ENCODE results near the gene EXOSC10. TPM values are rescaled to one million over a fixed set of nuclear protein-coding genes. Genes with fewer than 3 reads are reported as not detected.
"Not testable (repeated sequence)": the region's sequence is repeated elsewhere in the genome, so short reads cannot be mapped to it uniquely, and the experiment has no call there.

EXOSC10 gene
- total RNA-seq, 1 donor from 2014 or later, result 81.8 TPM

- H3K9me3 Mint-ChIP-seq, result no peaks in the 10 kb centered on the region
- H3K4me1 Mint-ChIP-seq (ENCODE audit: unreplicated experiment), result peaks cover 13% of the 10 kb centered on the region
- TF ChIP-seq CTCF (conservative IDR thresholded peaks at IDR 0.05), result no peak
- no peak for DNase-seq (ENCODE audit: extremely low spot score, unreplicated experiment)
- no peaks in the 10 kb centered on the region for H3K36me3 Mint-ChIP-seq
- H3K4me3 Mint-ChIP-seq, result peak overlapping the region; percentile 93
- H3K27me3 Mint-ChIP-seq, result no peaks in the 10 kb centered on the region
- peak overlapping the region; percentile 95 for H3K27ac Mint-ChIP-seq
Measured at GRCh38 chr1:11098931-11099309, 749 bp downstream of the EXOSC10 start.

- H3K4me1 Mint-ChIP-seq (ENCODE audit: unreplicated experiment); DNase-seq (ENCODE audit: extremely low spot score, unreplicated experiment); H3K4me3 Mint-ChIP-seq; H3K27me3 Mint-ChIP-seq; H3K27ac Mint-ChIP-seq; H3K9me3 Mint-ChIP-seq: not testable (repeated sequence)
- peaks cover 37% of the 10 kb centered on the region for H3K36me3 Mint-ChIP-seq
Measured at GRCh38 chr1:11083784-11084183, 15.9 kb downstream of the EXOSC10 start.

DNA sequence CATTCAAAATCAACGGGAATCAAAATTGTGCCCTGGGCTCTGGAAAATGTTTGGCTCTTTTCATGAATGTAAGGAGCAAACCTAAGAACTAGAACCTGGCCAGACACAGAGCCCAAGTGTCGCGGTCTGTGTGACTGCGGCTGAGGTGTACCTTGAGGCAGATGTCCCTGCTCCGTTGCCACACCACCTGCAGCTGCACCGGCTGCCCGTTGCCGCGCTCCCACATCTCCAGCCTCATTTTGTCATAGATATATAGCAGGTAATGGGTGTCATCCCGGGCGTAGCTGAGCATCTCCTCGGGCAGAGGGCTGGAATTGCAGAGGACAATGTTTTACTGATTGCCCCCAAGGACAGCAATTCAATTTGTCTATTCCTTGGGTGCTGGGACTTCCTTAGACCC is 18.7 kb downstream of the EXOSC10 start:
- no peak overlapping the region for H3K4me3 Mint-ChIP-seq
- H3K4me1 Mint-ChIP-seq (ENCODE audit: unreplicated experiment), result no peaks in the 10 kb centered on the region
- peaks cover 27% of the 10 kb centered on the region for H3K36me3 Mint-ChIP-seq
- peak overlapping the region; percentile 52 for H3K27ac Mint-ChIP-seq
- H3K9me3 Mint-ChIP-seq, result no peaks in the 10 kb centered on the region
- TF ChIP-seq CTCF (conservative IDR thresholded peaks at IDR 0.05), result no peak
- DNase-seq (ENCODE audit: extremely low spot score, unreplicated experiment), result no peak
- H3K27me3 Mint-ChIP-seq, result no peaks in the 10 kb centered on the region

DNA sequence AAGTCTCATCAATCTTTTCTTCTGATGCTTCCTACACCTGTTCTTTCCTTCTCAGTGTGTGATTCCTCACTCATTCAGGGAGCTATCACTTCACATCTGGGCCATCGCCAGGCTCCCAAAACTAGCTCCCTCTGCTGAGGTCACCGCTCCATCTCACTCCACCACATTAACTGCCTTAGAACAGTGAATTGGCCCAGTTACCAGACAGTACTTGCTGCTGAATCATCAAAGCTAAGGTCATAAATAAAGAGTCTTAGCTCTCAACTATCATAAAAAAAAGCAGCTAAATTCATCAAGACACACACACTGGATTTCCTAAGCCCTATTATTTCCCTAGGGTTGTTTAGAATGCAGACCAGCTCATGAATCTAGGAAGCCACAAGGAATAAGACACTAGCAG is 21.0 kb downstream of the EXOSC10 start:
- peaks cover 31% of the 10 kb centered on the region for H3K36me3 Mint-ChIP-seq

DNA sequence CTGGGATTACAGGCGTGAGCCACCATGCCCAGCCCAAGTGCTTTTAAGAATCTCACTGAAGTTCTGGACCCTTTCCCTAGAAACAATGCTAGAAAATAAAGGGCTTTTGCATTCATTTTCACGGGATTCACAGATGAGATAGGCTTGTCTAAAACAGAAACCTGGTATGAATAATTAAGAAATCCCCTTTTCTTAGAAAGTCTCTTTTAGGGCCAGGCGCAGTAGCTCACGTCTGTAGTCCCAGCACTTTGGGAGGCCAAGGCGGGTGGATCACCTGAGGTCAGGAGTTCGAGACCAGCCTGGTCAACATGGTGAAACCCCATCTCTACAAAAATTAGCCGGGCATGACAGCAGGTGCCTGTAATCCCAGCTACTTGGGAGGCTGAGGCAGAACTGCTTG is 26.3 kb downstream of the EXOSC10 start:
- not testable (repeated sequence) for H3K4me3 Mint-ChIP-seq; H3K4me1 Mint-ChIP-seq (ENCODE audit: unreplicated experiment); H3K27ac Mint-ChIP-seq; DNase-seq (ENCODE audit: extremely low spot score, unreplicated experiment); H3K27me3 Mint-ChIP-seq; H3K9me3 Mint-ChIP-seq
- peaks cover 29% of the 10 kb centered on the region for H3K36me3 Mint-ChIP-seq

More for the DNA sequence above, 21.0 kb downstream of the EXOSC10 start:
- no peaks in the 10 kb centered on the region for H3K27me3 Mint-ChIP-seq
- TF ChIP-seq CTCF (conservative IDR thresholded peaks at IDR 0.05), result no peak
- no peak overlapping the region for H3K27ac Mint-ChIP-seq
- H3K9me3 Mint-ChIP-seq, result no peaks in the 10 kb centered on the region
- no peak overlapping the region for H3K4me3 Mint-ChIP-seq
- no peaks in the 10 kb centered on the region for H3K4me1 Mint-ChIP-seq (ENCODE audit: unreplicated experiment)
- DNase-seq (ENCODE audit: extremely low spot score, unreplicated experiment), result no peak

DNA sequence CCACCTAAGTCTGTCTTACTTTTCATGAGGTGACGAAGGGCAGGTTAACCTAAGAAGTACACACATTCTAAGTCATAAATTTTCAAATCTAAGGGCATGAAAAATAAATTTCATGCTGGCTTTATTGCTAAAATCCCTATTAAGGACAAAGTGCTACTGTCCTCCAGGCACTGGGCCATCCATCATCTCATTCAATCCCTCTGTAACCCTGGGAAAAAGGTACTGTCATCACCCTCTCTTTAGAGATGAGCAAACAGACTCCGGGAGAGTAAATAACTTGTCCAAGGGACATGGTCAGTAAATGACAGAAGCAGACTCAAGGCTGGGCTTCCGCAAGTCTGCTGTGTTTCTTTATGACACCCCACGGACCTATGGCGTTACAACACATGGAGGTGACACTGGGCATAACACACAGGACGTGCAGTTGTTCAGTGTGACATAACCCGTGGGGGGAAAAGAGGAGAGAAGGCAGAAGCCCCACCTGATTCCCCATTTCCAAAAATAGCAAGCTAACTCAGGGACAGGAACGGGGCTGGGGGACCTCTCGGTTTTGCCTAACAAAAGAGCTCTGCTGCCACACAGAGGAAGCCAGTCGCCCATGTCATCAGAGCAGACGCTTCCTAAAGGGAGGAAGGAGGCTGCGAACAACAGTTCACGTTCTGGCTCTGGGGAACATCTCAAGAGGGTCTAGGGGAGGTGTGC is 27.3 kb downstream of the EXOSC10 start:
- H3K9me3 Mint-ChIP-seq, result no peaks in the 10 kb centered on the region
- H3K4me1 Mint-ChIP-seq (ENCODE audit: unreplicated experiment), result no peaks in the 10 kb centered on the region
- no peak overlapping the region for H3K4me3 Mint-ChIP-seq
- no peak for DNase-seq (ENCODE audit: extremely low spot score, unreplicated experiment)
- no peaks in the 10 kb centered on the region for H3K27me3 Mint-ChIP-seq
- peaks cover 25% of the 10 kb centered on the region for H3K36me3 Mint-ChIP-seq
- no peak overlapping the region for H3K27ac Mint-ChIP-seq
- TF ChIP-seq CTCF (conservative IDR thresholded peaks at IDR 0.05), result no peak

Data from type B pancreatic cell (in vitro differentiated cells).